MV-4-11 (cell line): ENCODE measurements around the gene C10orf71.

Experiments used
- DNase-seq: peaks from one replicate; lab custom pipeline; 2025; lab: John Stamatoyannopoulos, UW

C10orf71 gene

GRCh38 chr10:49292565-49293207, 6.3 kb upstream of the C10orf71 start:
- no peak for DNase-seq

GRCh38 chr10:49293208-49293603, 5.8 kb upstream of the C10orf71 start:
- DNase-seq, result no peak

GRCh38 chr10:49294731-49295130, 4.2 kb upstream of the C10orf71 start:
- DNase-seq, result no peak

- DNase-seq, result no peak
These were observed 3.7 kb upstream of the C10orf71 start for GRCh38 chr10:49295297-49295696.

- DNase-seq, result no peak
These were observed 2.6 kb upstream of the C10orf71 start for GRCh38 chr10:49296382-49296781.

- no peak for DNase-seq
These were observed 2.1 kb upstream of the C10orf71 start for GRCh38 chr10:49296836-49297235.

GRCh38 chr10:49297818-49298670, 926 bp upstream of the C10orf71 start:
- no peak for DNase-seq

GRCh38 chr10:49298671-49298982, 343 bp upstream of the C10orf71 start:
- no peak for DNase-seq

GRCh38 chr10:49299816-49300139, 808 bp downstream of the C10orf71 start:
- no peak for DNase-seq

- DNase-seq, result peak; percentile 22
These were observed 1.4 kb downstream of the C10orf71 start for GRCh38 chr10:49300140-49300974.

- DNase-seq, result no peak
These were observed 2.3 kb downstream of the C10orf71 start for GRCh38 chr10:49301302-49301701.

GRCh38 chr10:49302088-49302487, 3.1 kb downstream of the C10orf71 start:
- DNase-seq, result no peak

GRCh38 chr10:49303711-49304110, 4.7 kb downstream of the C10orf71 start:
- no peak for DNase-seq

GRCh38 chr10:49304137-49304536, 5.2 kb downstream of the C10orf71 start:
- DNase-seq, result no peak

GRCh38 chr10:49307921-49308320, 9.0 kb downstream of the C10orf71 start:
- no peak for DNase-seq

- no peak for DNase-seq
These were observed 9.9 kb downstream of the C10orf71 start for GRCh38 chr10:49308881-49309280.

GRCh38 chr10:49309691-49310411, 10.9 kb downstream of the C10orf71 start:
- peak; percentile 83 for DNase-seq

- DNase-seq, result no peak
These were observed 11.5 kb downstream of the C10orf71 start for GRCh38 chr10:49310460-49310859.

- no peak for DNase-seq
These were observed 12.1 kb downstream of the C10orf71 start for GRCh38 chr10:49310901-49311554.

GRCh38 chr10:49311555-49312236, 12.7 kb downstream of the C10orf71 start:
- peak; percentile 31 for DNase-seq

- DNase-seq, result no peak
These were observed 13.4 kb downstream of the C10orf71 start for GRCh38 chr10:49312246-49312869.
